HG03469 (cell line): ENCODE measurements around the gene KMT2B.
"Not testable (repeated sequence)": the region's sequence is repeated elsewhere in the genome, so short reads cannot be mapped to it uniquely, and the experiment has no call there.

Experiments used
- ATAC-seq: cut with Tn5 transposase; IDR thresholded peaks from one replicate; pipeline ENCODE4 v1.9.1; 2021; ENCODE audit warnings: mild to moderate bottlenecking, moderate library complexity, moderate number of reproducible peaks; ENCODE audit not compliant: unreplicated experiment

The KMT2B gene

DNA sequence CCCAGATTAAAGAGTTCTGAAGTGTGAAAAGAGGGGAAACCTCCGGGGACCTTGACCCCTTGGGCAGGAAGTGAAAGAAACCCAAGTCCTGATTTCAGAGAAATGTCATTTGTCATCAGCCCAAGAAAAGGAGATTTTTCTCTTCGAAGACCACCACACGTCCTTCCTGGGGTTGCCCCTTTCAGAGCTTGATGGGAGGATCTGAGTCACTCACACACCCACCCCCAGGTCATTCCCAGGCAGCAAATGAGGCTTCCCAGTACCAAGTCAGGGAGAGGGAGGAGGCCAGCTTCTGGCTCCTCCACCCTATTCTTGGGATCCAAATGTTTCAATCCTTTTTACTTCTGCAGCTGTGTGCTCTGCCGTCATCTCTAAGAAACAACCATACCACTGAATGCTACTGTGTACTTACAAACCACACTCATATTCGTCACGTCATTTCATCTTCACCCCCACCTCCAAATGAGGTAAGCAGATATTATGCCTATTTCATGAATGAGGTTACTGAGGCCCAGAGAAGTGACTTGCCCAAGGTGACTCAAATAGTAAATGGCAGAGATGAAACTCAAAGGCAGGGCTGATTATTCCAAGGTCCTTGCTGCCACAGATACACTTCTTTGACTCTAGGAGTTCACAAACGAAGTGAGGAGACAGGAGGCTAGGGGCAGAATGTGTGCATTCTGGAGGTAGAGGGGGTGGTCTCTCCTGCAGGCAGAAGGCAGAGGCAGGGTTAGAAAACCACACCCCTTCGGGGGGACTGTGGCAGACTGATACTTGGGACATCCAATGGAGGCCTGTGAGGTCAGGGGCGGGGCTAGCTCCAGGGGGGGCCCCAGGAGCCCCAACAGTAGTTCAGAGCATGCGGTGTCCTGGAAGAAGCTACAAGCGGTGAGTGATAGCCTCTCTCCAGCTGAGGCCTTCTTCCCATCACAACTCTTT lies 5.0 kb upstream of the KMT2B start:
- ATAC-seq, result no peak

DNA sequence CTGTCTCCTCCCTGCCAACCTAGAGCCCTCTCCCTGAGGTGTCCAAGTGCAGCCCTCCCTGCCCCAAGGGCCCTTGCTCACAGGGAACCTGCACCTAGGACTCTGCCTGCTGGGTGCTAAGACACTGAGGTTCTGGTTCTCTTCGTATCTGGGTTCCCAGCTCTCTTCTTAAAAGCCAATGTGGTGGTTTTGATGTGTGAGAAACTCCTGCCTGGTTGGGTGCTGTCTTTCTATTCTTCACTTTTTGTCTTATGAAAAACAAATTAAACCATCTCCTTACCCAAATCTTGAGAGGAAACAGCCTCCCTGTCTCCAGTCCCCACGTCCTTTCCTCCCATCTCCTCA lies 4.3 kb upstream of the KMT2B start:
- no peak for ATAC-seq

DNA sequence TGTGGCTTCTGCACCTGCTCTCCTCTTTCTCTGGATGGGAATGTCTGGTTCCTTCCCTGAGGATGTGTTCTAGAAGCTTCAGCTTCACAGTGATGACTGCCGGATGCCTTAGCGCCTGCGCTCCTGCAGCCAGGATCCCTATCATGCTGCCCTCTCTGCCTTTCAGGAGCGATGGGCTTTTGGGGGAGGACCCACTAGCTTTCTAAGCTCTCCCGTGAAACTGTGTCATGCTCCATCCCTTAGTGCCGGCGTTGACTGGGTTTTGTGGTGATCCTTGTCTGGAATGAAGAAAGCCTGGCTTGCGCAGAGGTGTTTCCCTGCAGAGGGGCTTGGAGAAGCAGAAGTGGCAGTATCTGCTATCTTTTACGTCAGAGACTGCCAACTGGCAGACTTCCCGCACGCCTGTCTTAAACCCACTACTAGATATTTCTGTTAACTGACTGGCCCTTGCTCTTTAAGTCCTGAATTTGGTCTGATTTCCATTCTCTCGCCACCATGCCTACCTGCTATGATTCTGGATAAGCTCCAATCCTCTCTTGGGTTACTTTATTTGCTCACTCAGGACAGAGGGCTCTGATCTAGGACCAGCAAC lies 3.8 kb upstream of the KMT2B start:
- ATAC-seq, result no peak

DNA sequence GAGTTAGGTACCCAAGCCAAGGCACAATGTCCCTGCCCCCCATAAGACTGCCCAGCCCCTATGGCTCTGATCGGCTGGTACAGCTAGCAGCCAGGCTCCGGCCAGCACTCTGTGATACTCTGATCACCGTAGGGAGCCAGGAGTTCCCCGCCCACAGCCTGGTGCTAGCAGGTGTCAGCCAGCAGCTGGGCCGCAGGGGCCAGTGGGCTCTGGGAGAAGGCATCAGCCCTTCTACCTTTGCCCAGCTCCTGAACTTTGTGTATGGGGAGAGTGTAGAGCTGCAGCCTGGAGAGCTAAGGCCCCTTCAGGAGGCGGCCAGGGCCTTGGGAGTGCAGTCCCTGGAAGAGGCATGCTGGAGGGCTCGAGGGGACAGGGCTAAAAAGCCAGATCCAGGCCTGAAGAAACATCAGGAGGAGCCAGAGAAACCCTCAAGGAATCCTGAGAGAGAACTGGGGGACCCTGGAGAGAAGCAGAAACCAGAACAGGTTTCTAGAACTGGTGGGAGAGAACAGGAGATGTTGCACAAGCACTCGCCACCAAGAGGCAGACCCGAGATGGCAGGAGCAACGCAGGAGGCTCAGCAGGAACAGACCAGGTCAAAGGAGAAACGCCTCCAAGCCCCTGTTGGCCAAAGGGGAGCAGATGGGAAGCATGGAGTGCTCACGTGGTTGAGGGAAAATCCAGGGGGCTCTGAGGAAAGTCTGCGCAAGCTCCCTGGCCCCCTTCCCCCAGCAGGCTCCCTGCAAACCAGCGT lies 3.0 kb upstream of the KMT2B start:
- no peak for ATAC-seq

DNA sequence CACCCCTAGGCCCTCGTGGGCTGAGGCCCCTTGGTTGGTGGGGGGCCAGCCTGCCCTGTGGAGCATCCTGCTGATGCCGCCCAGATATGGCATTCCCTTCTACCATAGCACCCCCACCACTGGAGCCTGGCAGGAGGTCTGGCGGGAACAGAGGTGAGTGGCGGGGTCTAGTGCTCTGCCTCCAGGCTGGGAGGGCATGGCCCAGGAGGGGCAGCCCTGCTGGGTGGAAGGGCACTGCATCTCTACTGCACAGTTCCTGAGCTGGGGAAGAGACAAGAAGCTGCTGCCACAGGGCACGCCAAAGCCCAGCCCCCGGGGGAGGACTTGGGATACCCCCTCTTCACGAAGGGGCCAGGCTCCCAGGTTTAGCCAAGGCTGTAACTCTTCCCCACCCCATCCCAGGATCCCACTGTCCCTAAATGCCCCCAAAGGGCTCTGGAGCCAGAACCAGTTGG lies 2.4 kb upstream of the KMT2B start:
- no peak for ATAC-seq

DNA sequence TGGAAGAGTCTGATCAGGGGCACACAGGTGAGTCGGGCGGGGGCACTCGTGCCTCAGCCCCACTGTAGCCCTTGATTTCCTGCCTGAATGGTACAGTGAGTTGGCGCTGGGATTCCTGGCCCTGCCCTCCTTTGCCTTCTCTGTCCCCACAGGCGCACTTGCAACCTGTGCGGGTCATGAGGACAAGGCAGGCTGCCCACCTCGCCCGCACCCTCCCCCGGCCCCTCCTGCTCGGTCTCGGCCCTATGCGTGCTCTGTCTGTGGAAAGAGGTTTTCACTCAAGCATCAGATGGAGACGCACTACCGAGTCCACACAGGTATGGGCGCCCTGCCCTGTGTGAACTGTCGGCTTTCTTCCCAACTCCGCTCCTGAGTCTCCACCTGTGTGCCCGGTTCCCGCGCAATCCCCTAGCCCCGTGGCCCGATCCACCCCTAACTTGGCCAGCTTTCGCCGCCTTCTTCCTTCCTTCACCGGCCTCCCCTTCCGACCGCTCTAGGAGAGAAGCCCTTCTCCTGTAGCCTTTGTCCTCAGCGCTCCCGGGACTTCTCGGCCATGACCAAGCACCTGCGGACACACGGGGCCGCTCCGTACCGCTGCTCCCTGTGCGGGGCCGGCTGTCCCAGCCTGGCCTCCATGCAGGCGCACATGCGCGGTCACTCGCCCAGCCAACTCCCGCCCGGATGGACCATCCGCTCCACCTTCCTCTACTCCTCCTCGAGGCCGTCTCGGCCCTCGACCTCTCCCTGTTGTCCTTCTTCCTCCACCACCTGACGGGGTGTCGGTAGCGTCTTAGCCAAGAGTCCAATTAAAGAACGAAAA lies 1.6 kb upstream of the KMT2B start:
- no peak for ATAC-seq

DNA sequence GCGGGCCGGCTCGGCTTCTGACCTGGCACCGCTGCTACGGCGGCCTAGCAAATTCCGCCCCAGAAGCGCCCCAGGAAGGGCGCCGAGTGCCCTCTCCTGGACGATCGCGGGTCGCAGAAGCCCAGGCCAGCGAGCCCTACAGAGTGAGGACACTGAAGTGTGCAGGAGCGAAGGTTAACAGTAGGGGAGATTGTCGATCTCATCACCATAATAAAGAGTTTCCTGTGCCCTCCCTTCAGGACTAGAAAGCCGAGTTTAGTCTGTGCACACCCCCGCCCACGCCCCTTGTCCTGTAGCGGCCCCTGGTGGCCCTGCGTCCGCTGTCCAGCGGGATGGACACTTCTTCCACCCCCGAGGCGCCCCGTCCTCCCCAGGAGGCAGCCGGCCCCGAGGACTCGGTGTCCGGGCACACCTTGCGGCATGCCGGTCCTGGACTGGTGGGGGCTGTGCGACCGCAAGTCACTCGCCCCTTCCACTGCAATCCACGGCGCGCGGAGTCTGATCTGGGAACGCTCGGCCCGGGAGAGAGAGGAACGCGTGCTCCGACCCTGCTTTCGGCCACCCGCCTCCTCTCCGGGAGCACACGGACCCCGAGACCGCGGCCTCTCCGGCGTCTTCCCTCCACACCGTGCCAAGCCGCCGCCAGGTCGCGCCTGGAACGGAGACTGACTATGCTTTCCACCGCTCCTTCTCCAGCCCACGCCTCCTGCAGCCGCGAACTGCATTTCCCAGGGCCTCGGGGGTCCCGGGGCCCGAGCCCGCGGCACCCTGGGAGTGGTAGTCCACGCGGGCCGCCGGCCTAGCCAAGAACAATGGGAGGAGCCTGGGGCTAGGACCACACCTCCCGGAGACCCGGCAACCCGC lies 770 bp upstream of the KMT2B start:
- peak; percentile 34 for ATAC-seq

DNA sequence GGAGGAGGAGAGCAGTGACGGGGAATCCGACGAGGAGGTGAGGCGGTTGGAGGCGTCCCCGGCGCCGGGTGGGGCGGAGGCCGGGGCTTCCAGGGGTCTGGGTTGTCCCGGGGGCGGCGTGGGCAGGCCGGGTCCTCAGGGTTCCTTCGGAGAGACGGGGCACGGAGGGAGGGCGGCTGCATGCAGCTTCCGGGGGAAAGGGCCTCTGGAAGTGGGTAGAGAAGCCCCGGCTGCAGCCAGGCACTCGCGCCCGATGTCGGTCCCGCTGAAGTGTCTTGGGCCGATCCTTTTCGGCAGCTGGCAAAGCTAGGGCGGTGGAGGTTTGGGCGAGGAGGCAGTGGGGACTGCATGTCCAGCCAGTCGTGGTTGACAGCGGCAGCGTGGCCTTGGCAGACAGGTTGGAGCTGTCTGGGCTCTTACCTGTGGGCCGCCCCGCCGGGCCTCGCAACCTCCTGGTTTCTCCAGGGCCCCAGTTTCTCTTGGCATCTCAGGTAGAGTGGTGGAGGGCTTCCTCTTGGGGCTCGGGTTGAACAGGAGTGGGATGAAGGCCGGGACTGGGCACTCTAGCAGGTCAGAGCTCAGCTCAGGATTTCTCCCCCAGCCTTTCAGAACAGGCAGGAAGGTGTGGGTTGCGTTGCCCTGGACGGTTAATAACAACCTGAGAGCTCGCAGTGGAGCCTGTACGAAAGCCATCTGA lies 690 bp downstream of the KMT2B start:
- ATAC-seq, result no peak

DNA sequence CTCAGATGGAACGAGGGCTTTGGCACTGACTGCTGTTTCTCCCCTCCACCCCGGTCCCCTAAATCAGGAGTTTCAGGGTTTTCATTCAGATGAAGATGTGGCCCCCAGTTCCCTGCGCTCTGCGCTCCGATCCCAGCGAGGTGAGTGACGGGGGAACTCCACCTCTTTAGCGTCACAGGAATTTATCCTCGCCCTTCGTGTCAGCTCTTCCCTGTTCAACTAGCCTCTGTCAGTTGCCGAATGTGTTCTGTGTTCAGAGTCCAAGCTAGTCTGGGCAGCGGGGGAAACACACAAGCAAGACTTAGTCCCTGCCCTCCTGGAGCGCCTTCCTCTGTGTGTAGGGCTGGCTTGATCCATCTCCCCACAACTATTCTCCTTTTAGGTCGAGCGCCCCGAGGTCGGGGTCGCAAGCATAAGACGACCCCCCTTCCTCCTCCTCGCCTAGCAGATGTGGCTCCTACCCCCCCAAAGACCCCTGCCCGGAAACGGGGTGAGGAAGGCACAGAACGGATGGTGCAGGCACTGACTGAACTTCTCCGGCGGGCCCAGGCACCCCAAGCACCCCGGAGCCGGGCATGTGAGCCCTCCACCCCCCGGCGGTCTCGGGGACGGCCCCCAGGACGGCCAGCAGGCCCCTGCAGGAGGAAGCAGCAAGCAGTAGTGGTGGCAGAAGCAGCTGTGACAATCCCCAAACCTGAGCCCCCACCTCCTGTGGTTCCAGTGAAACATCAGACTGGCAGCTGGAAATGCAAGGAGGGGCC lies 1.8 kb downstream of the KMT2B start:
- ATAC-seq, result no peak

DNA sequence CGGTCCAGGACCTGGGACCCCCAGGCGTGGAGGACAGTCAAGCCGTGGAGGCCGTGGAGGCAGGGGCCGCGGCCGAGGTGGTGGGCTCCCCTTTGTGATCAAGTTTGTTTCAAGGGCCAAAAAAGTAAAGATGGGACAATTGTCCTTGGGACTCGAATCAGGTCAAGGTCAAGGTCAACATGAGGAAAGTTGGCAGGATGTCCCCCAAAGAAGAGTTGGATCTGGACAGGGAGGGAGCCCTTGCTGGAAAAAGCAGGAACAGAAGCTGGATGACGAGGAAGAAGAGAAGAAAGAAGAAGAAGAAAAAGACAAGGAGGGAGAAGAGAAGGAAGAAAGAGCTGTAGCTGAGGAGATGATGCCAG lies 2.3 kb downstream of the KMT2B start:
- no peak for ATAC-seq

DNA sequence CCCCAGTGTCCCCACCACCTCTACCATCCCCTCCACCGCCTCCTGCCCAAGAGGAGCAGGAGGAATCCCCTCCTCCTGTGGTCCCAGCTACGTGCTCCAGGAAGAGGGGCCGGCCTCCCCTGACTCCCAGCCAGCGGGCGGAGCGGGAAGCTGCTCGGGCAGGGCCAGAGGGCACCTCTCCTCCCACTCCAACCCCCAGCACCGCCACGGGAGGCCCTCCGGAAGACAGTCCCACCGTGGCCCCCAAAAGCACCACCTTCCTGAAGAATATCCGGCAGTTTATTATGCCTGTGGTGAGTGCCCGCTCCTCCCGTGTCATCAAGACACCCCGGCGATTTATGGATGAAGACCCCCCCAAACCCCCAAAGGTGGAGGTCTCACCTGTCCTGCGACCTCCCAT lies 2.8 kb downstream of the KMT2B start:
- no peak for ATAC-seq

DNA sequence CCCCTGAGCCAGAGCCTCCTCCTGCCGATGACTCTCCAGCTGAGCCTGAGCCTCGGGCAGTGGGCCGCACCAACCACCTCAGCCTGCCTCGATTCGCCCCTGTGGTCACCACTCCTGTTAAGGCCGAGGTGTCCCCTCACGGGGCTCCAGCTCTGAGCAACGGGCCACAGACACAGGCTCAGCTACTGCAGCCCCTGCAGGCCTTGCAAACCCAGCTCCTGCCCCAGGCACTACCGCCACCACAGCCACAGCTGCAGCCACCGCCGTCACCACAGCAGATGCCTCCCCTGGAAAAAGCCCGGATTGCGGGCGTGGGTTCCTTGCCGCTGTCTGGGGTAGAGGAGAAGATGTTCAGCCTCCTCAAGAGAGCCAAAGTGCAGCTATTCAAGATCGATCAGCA lies 3.6 kb downstream of the KMT2B start:
- no peak for ATAC-seq

DNA sequence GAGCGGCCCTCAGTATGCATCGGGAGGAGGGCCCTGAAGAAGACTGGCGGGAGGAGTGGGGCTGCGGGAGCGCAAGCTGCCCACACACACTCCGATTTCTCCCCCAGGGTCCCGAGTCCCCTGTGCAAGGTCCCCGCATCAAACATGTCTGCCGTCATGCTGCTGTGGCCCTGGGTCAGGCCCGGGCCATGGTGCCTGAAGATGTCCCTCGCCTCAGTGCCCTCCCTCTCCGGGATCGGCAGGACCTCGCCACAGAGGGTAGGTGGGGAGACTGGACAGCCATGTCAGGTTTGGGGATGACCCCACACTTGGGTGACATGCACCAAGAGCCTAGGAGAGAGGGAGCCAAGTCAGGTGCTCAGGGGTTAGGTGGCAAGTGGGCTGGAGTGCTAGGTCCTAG lies 4.7 kb downstream of the KMT2B start:
- ATAC-seq, result no peak

DNA sequence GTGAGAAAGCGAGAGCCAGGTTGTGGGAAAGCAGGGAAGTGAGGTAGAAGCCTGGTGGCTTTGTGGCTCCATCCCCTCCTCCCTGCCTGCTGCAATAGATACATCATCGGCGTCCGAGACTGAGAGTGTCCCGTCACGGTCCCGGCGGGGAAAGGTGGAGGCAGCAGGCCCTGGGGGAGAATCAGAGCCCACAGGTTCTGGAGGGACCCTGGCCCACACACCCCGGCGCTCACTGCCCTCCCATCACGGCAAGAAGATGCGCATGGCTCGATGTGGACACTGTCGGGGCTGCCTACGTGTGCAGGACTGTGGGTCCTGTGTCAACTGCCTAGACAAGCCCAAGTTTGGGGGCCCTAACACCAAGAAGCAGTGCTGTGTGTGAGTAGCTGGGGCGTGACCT lies 5.1 kb downstream of the KMT2B start:
- ATAC-seq, result no peak

DNA sequence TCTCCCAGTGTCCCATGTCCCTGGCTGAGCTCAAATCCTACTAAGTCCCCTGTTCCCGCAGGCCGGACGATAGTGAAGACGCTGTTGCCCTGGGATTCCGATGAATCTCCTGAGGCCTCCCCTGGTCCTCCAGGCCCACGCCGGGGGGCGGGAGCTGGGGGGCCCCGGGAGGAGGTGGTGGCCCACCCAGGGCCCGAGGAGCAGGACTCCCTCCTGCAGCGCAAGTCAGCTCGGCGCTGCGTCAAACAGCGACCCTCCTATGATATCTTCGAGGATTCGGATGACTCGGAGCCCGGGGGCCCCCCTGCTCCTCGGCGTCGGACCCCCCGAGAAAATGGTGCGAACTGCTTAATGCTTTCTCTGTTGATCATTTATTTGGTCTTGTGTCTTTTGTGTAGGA lies 5.9 kb downstream of the KMT2B start:
- ATAC-seq, result no peak

DNA sequence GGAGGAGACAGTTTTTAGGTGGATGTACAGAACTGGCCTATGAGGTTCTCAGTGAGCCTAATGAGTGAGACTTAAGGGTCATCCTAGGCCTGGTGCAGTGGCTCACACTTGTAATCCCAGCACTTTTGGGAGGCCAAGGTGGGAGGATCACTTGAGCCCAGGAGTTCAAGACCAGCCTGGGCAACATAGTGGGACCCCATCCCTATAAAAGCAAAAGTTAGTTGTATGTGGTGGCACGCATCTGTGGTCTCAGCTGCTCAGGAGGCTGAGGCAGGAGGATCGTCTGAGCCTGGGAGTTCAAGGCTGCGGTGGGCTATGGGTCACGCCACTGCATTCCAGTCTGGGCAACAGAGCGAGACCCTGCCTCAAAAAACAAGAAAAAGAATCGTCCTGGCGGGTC lies 6.3 kb downstream of the KMT2B start:
- ATAC-seq, result not testable (repeated sequence)

DNA sequence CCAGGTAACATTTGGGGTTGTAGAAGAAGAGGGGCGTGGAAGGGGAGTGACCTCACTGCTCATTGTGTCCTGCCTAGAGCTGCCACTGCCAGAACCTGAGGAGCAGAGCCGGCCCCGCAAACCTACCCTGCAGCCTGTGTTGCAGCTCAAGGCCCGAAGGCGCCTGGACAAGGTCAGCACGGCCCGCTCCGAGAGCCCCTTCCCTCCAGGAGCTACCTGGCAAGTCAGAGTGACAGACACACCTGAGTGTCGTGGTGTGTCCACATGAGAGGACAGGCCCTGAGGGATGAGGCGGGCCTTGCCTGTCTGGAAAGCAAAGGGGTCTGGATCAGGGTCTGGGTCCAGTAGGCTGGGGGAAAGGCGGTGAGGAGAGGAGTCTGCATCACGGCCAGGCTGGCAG lies 6.8 kb downstream of the KMT2B start:
- ATAC-seq, result no peak

DNA sequence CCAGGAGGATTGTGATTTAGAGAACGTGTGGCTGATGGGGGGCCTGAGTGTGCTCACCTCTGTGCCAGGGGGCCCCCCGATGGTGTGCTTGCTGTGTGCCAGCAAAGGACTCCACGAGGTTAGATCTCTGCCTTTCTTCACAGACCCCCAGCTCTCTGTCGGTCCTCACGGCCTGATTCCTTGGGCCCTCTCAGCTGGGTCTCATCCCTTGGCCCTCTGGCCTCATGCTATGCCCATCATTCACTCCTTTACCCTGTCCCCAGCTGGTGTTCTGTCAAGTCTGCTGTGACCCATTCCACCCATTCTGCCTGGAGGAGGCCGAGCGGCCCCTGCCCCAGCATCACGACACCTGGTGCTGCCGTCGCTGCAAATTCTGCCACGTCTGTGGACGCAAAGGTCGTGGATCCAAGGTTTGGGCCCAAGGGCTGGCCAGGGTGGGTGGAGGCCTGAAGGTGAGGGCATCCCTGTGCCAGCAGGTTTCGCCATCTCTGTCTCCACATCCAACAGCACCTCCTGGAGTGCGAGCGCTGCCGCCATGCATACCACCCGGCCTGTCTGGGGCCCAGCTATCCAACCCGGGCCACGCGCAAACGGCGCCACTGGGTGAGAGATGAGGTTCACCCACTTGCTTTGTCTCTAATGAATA lies 7.5 kb downstream of the KMT2B start:
- ATAC-seq, result no peak
